Neural cell (in vitro differentiated cells): Measurements from ENCODE around the gene PRSS53. TPM values are rescaled to one million over a fixed set of nuclear protein-coding genes. Genes with fewer than 3 reads are reported as not detected.

Source experiments
- H2AFZ ChIP-seq: fragments of 200-600, 300-800 bp; sonication (generic), shearing (Covaris generic); 2 replicates; pipeline ENCODE4 v1.6.0; 2014; ENCODE audit warnings: low read depth, mild to moderate bottlenecking, antibody characterized with exemption, low read length, moderate library complexity
- H3F3A ChIP-seq: fragments of 200-600 bp; shearing (Covaris generic); 2 replicates; pipeline ENCODE4 v1.6.1; 2016; ENCODE audit warnings: mild to moderate bottlenecking, moderate library complexity, mixed read lengths, antibody characterized with exemption, low read length; ENCODE audit not compliant: insufficient read depth, poor library complexity, severe bottlenecking
- H3K27ac ChIP-seq: fragments of 200-600, 300-800 bp; sonication (generic), shearing (Covaris generic); 2 replicates; pipeline ENCODE4 v1.5.1; 2014; ENCODE audit warnings: mild to moderate bottlenecking, low read length, moderate library complexity
- H3K27me3 ChIP-seq: fragments of 300-800, 200-600 bp; sonication (generic), shearing (Covaris generic); 2 replicates; pipeline ENCODE4 v1.6.0; 2014; ENCODE audit warnings: mild to moderate bottlenecking, low read depth, low read length, moderate library complexity; ENCODE audit not compliant: insufficient read depth
- H3K36me3 ChIP-seq: fragments of 300-800, 200-600 bp; sonication (generic), shearing (Covaris generic); 2 replicates; pipeline ENCODE4 v1.5.1; 2014; ENCODE audit warnings: mild to moderate bottlenecking, antibody characterized with exemption, low read length, moderate library complexity; ENCODE audit not compliant: insufficient read depth
- H3K4me2 ChIP-seq: fragments of 300-800, 200-600 bp; sonication (generic), shearing (Covaris generic); 2 replicates; pipeline ENCODE4 v1.6.0; 2014; ENCODE audit warnings: mild to moderate bottlenecking, low read length
- H3K4me3 ChIP-seq: fragments of 300-800, 200-600 bp; sonication (generic), shearing (Covaris generic); 2 replicates; pipeline ENCODE4 v1.5.1; 2014; ENCODE audit warnings: mild to moderate bottlenecking, low read length, moderate library complexity
- H3K79me2 ChIP-seq: fragments of 200-600 bp; shearing (Covaris generic); replicated peaks from 2 replicates; pipeline ENCODE4 v1.6.0; 2014; ENCODE audit warnings: mild to moderate bottlenecking, low read length, moderate library complexity; ENCODE audit not compliant: insufficient read depth
- H3K9ac ChIP-seq: fragments of 300-800, 200-600 bp; sonication (generic), shearing (Covaris generic); 2 replicates; pipeline ENCODE4 v1.6.1; 2016; ENCODE audit warnings: mild to moderate bottlenecking, low read length, mixed read lengths
- H3K9me2 ChIP-seq: fragments of 200-600 bp; shearing (Covaris generic); 2 replicates; pipeline ENCODE4 v1.6.1; 2016; ENCODE audit warnings: mild to moderate bottlenecking, low read length, mixed read lengths; ENCODE audit not compliant: insufficient read depth
- H3K9me3 ChIP-seq: fragments of 200-600, 300-800 bp; sonication (generic), shearing (Covaris generic); 2 replicates; pipeline ENCODE4 v1.6.1; 2016; ENCODE audit warnings: mild to moderate bottlenecking, mixed run types, low read length, moderate library complexity, mixed read lengths
- H4K20me1 ChIP-seq: fragments of 200-600 bp; shearing (Covaris generic); 2 replicates; pipeline ENCODE4 v1.6.1; 2016; ENCODE audit warnings: mild to moderate bottlenecking, mixed run types; ENCODE audit not compliant: insufficient read depth
- CTCF ChIP-seq: fragments of 450-650 bp; IDR thresholded peaks from 2 replicates; pipeline ENCODE4 v1.5.1; 2014; ENCODE audit warnings: antibody characterized with exemption, mild to moderate bottlenecking, moderate library complexity; ENCODE audit not compliant: poor library complexity, severe bottlenecking
- EP300 ChIP-seq: fragments of 450-650 bp; conservative IDR thresholded peaks from 2 replicates; pipeline ENCODE4 v1.6.1; 2014; ENCODE audit warnings: antibody characterized with exemption, mild to moderate bottlenecking, moderate library complexity; ENCODE audit not compliant: poor library complexity, severe bottlenecking
- EZH2 ChIP-seq: fragments of 200-600, 300-800 bp; shearing (Covaris generic), sonication (generic); IDR thresholded peaks from 2 replicates; pipeline ENCODE4 v1.6.1; 2014; ENCODE audit warnings: antibody characterized with exemption, low read length, borderline replicate concordance, mild to moderate bottlenecking; ENCODE audit not compliant: insufficient read depth, poor library complexity, severe bottlenecking
- MXI1 ChIP-seq: fragments of 450-650 bp; conservative IDR thresholded peaks from 2 replicates; pipeline ENCODE4 v1.6.1; 2014; ENCODE audit warnings: antibody characterized with exemption, mild to moderate bottlenecking; ENCODE audit not compliant: poor library complexity, severe bottlenecking
- POLR2AphosphoS5 ChIP-seq: IDR thresholded peaks from 2 replicates; pipeline ENCODE4 v1.6.1; 2012
- RAD21 ChIP-seq: fragments of 450-650 bp; conservative IDR thresholded peaks from 2 replicates; pipeline ENCODE4 v1.6.1; 2014; ENCODE audit warnings: antibody characterized with exemption, mild to moderate bottlenecking, moderate library complexity
- REST ChIP-seq: IDR thresholded peaks from 2 replicates; pipeline ENCODE4 v1.6.1; 2012; ENCODE audit warnings: borderline replicate concordance
- SMC3 ChIP-seq: fragments of 450-650 bp; conservative IDR thresholded peaks from 2 replicates; pipeline ENCODE4 v1.6.1; 2014; ENCODE audit warnings: antibody characterized with exemption, mild to moderate bottlenecking, moderate library complexity; ENCODE audit not compliant: poor library complexity
- TAF1 ChIP-seq: IDR thresholded peaks from 2 replicates; pipeline ENCODE4 v1.6.1; 2012; ENCODE audit warnings: low read depth
- polyA plus RNA-seq: library from polyadenylated mRNA; depleted of rRNA; stranded (reverse); fragments of >200 nt; gene quantifications from 2 replicates; pipeline ENCODE4 v1.2.3, GENCODE V29; 2014

Gene PRSS53
- polyA plus RNA-seq, 1 donor from 2014 or later = 9.3 TPM

GRCh38 chr16:31114468-31114867 is 25.7 kb upstream of the PRSS53 start:
- H3K4me3 ChIP-seq = no peak overlapping the region
- H3K36me3 ChIP-seq = no peaks in the 10 kb centered on the region
- no peak overlapping the region for H3K27ac ChIP-seq

GRCh38 chr16:31113121-31114120 is 24.7 kb upstream of the PRSS53 start:
- Histone ChIP-seq H3K9ac (no peak overlapping the region), H3K9me3 (no peaks in the 10 kb centered on the region), H3F3A (peaks cover 3% of the 10 kb centered on the region), H3K27me3 (no peaks in the 10 kb centered on the region), H2AFZ (no peak overlapping the region), H3K9me2 (no peaks in the 10 kb centered on the region), H3K4me2 (no peak overlapping the region), H3K4me3 (no peak overlapping the region), H3K36me3 (no peaks in the 10 kb centered on the region), H3K27ac (no peak overlapping the region), H3K79me2 (peaks cover 1% of the 10 kb centered on the region), H4K20me1 (no peaks in the 10 kb centered on the region)
- no peak for TF ChIP-seq RAD21
- TF ChIP-seq EP300 = no peak
- no peak for TF ChIP-seq REST
- no peak for TF ChIP-seq POLR2AphosphoS5
- no peak for TF ChIP-seq TAF1
- no peak for TF ChIP-seq EZH2
- no peak for TF ChIP-seq SMC3
- no peak for TF ChIP-seq CTCF
- TF ChIP-seq MXI1 = no peak

More at GRCh38 chr16:31114468-31114867, 25.7 kb upstream of the PRSS53 start:
- TF ChIP-seq CTCF (no peak), EP300 (no peak)
- peaks cover 3% of the 10 kb centered on the region for H3F3A ChIP-seq
- no peaks in the 10 kb centered on the region for H3K9me2 ChIP-seq
- no peak overlapping the region for H2AFZ ChIP-seq
- H3K27me3 ChIP-seq = no peaks in the 10 kb centered on the region
- no peak overlapping the region for H3K9ac ChIP-seq
- H3K4me2 ChIP-seq = no peak overlapping the region
- H4K20me1 ChIP-seq = no peaks in the 10 kb centered on the region
- H3K9me3 ChIP-seq = no peaks in the 10 kb centered on the region
- peaks cover 8% of the 10 kb centered on the region for H3K79me2 ChIP-seq
